Dermis blood vessel endothelial cell (primary cell): ENCODE data around the gene DAGLA. TPM values are rescaled to one million over a fixed set of nuclear protein-coding genes. Genes with fewer than 3 reads are reported as not detected.
A peak's percentile ranks its signal among the peaks of the same experiment; 100 is the strongest.

Experiments
- DNase-seq: peaks from one replicate; pipeline ENCODE4 v3.0.0; 2010
- total RNA-seq: library from RNA; depleted of rRNA; stranded (reverse); fragments of >200 nt; gene quantifications from 2 replicates; pipeline ENCODE4 v1.2.3, GENCODE V29; 2014

DAGLA gene
- total RNA-seq, 1 donor from 2014 or later = 4.4 TPM

DNA sequence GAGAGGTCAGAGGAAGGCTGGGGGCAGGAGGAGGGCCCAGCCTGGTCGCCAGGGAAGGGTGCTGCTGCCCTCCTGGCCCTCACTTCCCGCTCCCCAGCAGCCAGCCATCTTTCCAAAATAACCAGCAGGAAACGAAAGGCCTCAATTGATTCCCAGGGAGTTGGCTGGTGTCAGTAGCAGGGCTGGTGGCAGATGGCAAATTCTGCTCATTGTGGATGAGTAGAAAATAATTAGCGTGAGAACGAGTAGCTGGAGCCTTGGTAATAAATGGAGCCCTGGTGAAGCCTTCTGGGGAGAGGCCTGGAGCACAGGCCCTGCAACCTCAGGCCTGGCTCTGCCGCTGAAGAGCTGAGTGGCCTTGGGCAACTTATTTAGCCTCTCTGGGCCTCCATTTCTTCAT lies 31.3 kb downstream of the DAGLA start:
- no peak for DNase-seq

DNA sequence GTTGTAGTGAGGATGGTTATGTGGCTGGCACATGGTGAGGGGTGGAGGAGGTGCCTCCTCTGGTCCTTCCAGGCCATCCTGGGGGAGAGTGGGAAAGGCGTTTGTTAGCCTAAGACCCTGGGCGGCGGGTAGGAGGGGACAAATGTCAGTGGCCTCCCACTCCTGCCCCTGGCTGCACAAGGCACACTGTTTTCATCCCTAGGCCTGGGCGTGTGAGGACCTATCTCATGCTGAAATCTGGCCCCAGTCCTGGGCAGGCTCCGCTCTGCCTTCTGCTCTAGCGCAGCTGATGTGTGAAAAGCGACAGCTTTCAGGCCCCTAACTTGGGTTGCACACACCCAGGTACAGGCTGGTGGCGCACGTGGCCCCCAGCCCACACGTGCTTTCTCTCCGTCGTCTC lies 32.1 kb downstream of the DAGLA start:
- no peak for DNase-seq

DNA sequence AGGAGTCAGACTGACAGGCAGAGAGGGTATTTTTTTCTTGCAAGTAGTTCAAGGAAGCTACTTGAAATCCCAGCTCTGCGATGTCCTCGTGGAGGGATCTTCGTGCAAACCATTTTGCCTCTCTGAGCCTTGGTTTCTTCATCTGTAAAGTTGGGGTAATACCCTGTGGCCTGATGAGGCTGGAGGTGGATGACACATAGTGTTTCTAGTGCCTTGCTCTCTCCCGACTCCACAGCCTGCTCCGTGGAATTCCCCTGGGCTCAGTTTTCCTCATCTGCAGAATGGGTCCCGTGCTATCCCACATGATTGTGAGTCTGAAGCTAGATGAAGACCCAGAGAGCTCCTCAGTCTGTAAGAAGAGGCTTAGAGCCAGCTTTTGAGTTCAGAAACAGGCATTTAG lies 32.7 kb downstream of the DAGLA start:
- no peak for DNase-seq

DNA sequence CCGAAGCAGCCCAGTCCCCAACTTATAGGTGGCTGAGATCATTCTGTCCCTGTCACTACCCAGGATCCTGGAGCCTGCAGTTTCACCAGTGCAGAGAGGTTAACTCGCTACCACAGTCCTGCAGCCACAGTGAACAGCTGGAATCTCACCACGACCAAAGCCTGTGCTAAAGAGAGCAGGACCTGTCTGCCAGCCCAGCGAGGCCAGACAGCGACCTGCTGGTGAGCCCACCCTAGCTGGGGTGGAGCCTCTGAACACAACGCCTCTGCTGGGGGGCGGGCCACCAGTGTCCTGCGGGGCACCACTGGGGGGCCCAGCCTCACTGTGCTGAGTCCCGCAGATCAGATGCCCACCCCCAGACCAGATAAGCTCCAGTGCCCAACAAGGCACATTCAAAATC lies 33.3 kb downstream of the DAGLA start:
- no peak for DNase-seq

DNA sequence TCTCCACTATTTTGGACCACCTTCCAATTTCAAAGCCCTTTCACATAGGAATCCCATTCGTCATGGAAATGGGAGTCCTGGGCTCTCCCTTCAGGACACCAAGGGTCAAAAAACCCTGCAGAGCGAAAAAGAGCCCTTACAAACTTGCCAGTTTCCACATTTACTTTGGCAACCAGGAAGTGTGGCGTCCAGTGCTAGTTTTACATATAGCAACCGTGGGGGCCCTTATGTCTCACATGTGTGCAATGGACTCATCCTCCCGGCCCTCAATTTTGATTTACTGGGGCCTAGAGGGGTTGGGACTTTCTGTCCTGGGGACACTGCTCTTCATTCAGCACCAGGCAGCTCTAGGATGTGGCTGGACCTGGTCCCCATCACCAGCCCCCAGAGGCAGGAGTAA lies 33.7 kb downstream of the DAGLA start:
- DNase-seq = no peak

DNA sequence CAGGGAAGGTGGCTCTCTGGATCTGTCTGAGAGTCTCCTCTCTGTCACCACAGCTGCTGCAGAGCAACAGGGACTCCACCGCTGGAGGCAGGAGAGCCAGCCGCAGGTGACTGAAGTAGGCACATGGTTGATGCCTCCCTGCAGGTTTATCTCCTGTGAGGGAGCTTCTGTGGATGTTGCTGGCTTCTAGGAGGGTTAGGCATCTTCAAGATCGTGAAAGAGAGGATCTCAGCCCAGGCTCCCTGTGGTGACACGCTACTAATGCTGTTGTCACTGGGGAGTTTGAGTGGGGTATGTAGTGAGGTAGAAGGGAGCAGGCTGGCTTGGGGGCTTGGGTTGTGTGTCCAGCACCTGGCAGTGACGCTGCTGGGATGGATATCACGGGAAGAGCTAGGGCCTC lies 34.1 kb downstream of the DAGLA start:
- DNase-seq = no peak

DNA sequence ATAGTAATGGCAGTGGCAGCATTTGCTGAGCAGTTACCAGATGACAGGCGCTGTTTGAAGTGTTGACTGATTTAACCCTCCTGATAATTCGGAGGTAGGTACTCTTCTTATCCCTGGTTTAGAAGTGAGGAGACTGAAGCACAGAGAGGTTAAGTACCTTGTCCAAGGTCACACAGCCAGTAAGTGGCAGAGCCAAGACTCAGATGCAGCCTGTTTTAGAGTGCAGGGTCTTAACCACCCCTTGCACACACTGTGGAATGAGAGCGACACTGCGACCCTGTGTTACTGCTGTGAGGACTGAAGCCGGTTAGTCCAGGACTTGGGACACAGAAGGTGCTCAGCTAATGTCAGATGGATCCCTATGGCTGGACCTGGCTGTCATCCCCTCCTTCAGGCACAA lies 34.7 kb downstream of the DAGLA start:
- no peak for DNase-seq

DNA sequence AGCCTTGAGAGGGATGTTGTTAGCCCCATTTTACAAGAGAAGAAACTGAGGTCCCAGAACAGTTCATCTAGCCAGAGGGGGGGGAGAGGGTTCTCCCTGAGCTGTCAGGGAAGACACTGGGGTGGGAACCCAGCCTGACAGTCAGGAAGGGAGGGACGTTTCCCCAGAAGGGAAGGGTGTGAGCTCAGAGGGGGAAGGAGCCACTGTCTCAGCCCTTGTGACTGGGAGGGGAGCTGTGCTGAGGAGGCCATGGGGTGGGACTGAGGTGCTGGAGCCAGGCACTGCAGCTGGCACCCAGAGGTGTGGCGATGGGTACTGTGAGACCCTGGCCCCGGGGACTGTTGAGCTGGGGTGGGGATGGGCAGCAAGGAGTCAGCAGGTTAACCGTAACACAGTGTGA lies 35.7 kb downstream of the DAGLA start:
- DNase-seq = no peak

DNA sequence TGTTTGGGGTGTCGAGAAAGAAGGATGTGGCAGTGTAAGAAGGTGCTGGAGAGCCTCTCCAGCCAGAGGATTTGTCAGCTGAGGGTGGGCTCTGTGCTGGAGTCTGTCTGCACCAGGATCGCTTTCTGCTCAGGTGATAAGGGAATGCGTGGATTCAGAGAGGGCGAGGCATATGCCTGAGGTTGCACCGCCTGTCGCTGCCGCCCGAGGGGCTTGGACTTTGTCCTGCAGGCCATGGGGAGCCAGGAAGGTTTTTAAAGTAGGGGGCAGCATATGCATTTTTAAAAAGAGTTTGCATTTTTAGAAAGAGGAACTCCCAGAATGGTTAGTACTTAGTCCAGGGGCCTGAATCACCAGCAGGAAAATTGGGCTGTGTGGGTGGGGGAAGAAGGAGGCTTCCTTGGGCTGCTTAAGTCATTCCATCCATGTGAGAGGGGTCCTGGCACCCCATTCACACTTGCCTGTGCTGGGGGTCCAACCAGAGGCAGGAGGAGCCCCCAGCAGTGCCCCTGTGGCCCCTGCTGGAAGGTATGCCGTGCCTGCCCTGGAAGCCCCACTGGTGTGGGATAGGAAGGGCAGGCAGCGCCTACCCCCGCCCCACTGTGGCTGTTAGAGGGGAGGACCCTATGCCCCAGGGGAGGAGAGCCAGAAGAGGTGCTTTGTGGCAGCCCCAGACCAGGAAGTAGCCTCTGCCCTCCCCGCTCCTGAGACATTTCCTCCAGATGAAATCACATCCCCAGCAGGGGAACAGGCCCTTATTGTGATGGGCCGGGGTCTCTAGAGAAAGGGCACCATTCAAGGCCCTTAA lies 36.5 kb downstream of the DAGLA start:
- DNase-seq = peak; percentile 47

DNA sequence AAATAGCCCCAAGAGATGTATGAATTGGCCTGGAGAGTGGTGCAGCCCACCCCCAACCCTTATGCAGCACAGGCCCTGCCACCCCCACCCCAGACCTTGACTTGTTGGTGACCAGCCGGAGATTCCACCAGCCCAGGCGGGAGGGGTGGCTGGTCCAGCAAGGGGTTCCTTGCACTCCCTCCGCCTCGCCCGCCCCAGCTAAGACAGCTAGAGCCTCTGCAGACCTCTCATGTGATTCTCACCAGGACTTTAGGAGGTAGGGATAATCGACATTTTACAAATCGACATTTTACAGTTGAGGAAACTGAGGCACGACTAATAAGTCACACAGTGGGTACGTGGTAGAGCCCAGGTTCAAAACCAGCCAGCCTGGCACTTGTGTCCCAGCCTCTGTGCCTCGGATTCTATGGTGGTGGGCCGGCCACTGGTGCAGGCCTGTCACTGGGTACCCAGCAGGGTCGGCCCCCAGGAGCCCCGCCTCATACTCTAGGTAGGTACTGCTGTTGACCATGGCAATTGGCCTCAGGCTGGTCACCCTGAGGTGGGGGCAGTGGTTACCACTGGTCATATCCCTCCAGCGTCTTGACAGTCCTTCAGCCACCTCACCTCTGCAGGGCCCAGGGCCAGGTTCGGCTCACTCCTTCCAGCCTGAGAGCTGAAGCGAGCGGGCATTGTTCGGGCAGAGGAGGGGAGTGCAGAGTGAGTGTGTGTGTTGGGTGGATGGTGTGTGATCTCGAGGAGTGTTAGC lies 37.3 kb downstream of the DAGLA start:
- DNase-seq = no peak

DNA sequence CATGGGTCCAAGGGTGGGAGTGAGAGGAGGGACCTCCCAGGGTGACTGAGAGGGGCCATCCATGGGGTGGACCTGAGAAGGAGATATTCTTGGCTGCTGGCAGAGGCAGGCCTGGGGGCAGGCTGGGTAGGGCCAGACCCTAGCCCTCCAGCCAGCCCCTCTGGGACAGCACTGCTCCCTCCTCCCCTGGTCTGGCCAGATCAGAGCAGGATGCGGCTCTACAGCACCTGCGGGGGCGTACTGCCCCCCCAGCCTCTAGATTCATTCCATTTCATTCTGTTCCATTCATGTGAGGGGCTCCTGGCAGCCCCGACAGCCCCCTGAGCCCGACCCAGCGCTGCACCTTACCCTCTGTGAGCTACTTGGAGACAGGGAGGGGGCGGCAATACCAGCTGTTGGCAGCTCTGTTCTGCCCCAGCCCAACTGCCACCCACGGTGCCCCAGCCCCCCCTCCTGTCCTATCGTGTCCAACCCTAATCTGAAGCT lies 37.9 kb downstream of the DAGLA start:
- no peak for DNase-seq

DNA sequence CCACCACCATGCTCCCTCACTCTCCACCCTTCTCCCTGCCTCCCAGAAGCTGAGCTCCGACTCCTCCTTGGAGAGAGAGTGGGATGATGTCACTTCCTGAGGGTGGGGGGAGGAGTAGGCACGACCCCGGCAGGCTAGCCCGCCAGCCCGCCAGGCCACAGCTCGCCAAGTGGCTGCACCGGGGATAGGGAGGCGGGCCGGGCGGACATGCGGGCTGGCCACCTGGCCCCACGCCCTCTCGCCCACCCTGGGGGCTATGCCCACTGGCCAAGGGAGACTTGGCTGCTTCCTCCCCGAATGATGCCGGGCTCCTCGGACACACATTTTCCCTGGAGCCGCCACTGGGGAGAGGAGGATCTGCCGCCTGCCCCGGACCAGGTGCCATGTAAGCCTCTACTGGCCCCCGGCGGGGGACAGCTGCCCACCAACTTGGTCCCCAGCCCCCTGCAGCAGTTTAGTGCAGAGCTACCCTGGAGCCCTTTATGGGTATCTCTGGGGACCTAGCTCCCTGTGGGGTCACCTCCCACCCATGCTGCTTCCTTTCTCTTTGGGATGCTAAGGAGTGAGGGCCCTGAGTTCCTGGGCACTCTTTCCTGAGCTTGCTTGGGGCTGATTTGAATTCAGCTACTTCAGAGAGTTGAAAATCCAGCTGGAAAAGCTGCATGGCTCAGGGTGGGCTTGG lies 38.6 kb downstream of the DAGLA start:
- peak; percentile 44 for DNase-seq

DNA sequence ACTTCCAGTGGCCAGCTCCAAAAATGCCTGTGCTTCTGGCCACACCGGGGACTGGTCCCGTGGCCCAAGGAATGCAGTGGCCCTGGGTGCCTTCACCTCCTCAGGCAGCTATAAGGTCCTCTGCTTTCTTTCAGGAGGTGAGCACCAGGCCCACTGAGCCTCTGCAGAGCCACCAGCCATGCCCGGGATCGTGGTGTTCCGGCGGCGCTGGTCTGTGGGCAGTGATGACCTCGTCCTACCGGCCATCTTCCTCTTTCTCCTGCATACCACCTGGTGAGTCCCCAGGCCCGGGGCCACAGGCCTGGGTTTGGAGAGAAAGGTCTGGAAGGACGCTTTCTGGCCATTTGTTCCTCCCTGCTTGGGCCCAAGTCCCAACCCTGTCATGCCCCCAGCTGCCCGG lies 39.8 kb downstream of the DAGLA start:
- no peak for DNase-seq

DNA sequence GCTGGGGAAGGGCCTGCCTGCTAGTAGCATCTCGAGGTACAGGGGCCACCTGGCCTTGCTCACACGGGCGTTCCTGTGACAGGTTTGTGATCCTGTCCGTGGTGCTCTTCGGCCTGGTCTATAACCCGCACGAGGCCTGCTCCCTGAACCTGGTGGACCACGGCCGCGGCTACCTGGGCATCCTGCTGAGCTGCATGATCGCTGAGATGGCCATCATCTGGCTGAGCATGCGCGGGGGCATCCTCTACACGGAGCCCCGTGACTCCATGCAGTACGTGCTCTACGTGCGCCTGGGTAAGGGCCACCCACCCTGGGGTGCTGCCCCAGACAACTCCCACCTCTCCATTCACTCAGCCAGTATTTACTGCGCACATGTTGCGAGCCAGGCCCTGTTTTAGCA lies 40.4 kb downstream of the DAGLA start:
- DNase-seq = no peak

DNA sequence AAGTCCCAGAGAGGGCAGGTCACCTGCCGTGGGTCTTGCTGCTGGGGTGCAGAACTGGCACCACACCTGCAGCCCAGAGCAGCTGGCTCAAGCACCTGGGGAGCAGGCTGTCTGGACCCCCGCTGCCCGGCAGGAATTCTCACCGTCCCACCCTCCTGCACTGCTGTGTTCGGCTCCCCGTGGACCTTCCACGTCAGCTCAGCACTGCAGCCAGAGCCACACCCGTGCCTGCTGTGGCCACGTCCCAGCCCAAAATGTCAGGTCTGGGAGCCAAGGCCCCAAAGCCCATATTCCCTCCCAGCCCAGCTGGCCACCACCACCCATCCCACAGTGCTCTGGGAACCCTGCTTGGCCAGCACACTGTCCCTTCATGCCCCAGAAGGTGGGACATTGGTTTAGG lies 44.2 kb downstream of the DAGLA start:
- DNase-seq = no peak

DNA sequence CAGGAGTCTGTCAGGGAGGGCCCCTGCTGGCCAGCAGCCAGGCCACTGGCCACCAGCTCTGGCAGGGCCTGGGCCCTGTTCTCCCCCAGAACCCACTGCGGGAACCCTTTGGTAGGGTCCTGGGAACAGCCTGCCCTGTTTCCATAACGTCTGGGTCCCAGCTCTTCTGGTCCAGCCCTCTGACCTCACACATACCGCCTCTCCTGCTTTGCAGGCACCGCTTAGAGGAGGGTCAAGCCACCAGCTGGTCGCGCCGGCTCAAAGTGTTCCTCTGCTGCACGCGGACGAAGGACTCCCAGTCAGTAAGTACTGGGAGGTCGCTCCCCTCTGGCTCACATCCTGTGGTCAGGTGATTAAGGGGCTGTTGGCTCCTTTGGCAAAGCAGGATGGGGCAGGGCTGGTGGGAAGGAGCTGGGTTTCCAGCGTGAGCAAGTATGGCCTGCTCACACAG lies 45.6 kb downstream of the DAGLA start:
- peak; percentile 48 for DNase-seq

DNA sequence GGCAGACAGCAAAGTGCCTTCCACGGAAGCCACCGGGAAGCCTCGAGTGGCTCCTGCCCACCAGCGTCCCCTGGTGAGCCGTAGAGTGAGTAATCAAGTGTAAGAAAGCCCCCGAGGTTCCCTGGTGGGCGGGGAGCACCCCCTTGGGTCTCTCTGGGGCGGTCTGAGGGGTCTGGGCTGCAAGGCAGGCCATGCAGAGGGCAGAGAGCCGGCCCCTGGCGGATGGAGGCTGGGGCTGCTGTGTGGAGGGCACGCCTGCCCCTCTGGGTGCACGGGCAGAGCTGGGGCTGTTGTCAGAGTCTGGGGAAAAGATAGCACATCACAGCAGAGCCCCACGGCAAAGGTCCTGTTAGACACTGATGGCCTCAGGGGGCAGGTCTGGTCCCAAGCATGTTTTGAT lies 46.6 kb downstream of the DAGLA start:
- no peak for DNase-seq

DNA sequence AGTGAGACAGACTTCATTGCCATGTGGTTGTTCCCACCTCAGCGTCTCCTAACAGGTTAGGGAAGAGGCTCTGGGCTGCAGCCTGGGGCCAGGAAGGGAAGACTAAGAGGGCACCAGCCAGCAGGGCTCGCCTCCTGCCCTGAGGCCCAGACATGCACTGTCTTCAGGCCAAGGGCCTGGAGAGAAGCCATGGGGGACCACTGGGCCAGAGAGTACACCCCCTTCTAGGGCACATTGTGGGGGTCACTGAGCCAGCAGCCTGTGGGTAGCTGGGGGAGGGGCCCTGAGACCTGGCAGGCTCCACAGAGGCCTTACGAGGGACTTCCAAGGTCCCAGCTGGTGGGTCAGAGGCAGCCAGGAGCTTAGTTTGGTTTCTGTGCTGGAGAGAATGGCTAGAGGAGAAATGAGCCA lies 47.2 kb downstream of the DAGLA start:
- no peak for DNase-seq

DNA sequence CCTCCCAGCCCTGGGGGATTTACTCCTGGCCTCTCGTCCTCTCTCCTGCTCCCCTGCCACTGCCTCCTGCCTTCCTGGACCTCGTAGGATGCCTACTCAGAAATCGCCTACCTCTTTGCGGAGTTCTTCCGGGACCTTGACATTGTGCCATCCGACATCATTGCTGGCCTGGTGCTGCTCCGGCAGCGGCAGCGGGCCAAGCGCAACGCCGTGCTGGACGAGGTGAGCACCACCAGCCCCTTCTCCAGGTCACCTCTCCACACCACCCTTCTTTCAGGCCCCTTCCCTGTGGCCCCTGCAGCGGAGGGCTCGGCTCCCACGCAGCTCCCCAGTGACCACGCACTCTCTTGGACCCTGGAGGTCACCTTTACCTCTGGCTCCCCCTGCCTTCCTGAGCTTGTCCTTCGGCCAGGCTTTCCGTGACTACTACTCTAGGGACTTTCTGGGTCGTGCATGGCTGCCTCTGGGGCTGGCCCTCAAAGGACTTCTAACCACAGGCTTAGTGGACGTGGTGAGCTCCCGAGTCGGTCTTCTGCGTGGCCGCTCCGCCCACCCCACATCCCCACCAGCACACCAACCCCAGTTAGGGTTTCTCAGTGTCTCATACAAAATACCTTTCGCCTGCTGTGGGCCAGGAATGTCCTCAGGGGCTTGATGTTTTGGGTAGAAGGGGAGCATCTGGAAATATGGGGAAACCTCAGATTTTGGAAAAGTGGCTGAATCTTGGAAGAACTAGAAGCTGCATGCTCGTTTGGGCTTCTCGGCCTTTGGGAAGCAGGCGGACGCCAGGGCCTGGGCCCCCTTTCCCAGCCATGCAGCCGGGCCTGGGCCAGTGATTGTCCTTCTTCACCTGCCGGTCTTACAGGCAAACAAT lies 48.1 kb downstream of the DAGLA start:
- no peak for DNase-seq

DNA sequence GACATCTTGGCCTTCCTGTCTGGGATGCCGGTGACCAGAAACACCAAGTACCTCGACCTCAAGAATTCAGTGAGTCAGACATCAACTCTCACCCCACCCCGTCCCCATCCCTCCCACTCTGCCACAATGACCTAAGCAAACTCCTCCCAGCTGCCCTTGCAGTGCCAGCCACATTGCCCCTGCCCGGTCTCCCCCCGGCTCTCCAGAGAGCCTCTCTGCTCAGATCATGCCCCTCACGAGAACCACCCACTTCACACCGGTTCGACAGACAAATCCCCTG lies 48.7 kb downstream of the DAGLA start:
- peak; percentile 19 for DNase-seq

DNA sequence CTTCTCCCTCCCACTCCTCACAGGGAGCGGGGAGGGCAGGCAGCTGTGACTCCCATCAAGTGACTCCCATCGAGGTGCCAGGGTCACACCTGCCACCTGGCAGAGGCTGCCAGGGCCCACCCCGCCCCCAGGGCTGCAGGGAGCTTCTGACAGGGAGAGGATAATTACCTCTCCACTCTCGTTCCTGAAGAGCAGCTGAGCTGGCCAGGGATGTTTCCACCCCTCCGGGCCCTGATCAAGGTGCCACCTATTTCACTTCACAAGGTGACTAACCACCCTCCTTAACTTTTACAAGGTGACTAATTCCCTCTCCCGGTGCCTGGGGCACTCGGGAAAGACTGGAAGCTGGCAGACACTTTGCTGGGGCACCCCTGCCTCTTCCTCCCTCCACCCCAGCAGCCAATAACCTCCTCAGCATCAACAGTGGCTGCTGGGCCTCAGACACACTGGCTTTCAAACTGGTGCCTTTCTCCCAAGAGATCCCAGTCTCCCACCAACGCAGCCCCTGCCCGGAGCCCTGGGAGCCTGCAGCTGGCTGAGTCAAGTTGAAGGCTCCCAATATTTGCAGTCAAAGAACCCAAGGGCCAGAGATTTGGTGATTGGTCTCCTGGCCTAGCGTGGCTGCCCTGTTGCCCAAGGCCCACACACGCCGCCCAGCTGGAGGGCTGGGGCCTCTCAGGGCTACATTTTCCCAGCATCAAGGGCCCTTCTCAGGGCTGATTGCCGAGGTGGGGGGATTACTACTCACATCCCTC lies 50.2 kb downstream of the DAGLA start:
- no peak for DNase-seq
